ENCODE results near the gene FGF7.
"Not testable (repeated sequence)": the region's sequence is repeated elsewhere in the genome, so short reads cannot be mapped to it uniquely, and the experiment has no call there.

Gene FGF7, protein sequence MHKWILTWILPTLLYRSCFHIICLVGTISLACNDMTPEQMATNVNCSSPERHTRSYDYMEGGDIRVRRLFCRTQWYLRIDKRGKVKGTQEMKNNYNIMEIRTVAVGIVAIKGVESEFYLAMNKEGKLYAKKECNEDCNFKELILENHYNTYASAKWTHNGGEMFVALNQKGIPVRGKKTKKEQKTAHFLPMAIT

GRCh38 chr15:49423021-49423420 is at the start of gene FGF7:
TSS of gene FGF7 (plus strand) at chr15:49423242. CDS start at chr15:49424298, 1,056 bp downstream.
- no peak for DNase-seq

- DNase-seq, result no peak
Observed at GRCh38 chr15:49379996-49380395, 43.0 kb upstream of the FGF7 start.

GRCh38 chr15:49380912-49381311 is 42.1 kb upstream of the FGF7 start:
- no peak for DNase-seq

- no peak for DNase-seq
Observed at GRCh38 chr15:49382394-49382793, 40.6 kb upstream of the FGF7 start.

- no peak for DNase-seq
Observed at GRCh38 chr15:49383266-49383665, 39.8 kb upstream of the FGF7 start.

GRCh38 chr15:49387471-49387870 is 35.6 kb upstream of the FGF7 start:
- no peak for DNase-seq

DNA sequence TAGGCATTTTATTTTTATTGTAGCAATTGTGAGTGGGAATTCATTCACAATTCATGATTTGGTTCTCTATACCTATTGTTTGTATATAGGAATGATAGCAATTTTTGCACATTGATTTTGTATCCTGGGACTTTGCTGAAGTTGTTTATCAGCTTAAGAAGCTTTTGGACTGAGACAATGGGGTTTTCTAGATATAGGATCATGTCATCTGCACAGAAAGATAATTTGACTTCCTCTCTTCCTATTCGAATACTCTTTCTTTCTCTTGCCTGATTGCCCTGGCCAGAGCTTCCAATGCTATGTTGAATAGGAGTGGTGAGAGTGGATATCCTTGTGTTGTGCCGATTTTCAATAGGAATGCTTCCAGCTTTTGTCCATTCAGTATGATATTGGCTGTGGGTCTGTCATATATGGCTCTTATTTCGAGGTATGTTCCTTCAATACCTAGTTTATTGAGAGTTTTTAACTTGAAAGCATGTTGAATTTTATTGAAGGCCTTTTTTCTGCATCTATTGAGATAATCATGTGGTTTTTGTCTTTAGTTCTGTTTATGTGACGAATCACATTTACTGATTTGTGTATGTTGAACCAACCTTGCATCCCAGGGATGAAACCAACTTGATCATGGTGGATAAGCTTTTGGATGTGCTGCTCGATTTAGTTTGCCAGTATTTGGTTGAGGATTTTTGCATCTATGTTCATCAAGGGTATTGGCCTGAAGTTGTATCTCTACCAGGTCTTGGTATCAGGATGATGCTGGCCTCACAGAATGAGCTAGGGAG is 20.3 kb upstream of the FGF7 start:
- not testable (repeated sequence) for DNase-seq

DNA sequence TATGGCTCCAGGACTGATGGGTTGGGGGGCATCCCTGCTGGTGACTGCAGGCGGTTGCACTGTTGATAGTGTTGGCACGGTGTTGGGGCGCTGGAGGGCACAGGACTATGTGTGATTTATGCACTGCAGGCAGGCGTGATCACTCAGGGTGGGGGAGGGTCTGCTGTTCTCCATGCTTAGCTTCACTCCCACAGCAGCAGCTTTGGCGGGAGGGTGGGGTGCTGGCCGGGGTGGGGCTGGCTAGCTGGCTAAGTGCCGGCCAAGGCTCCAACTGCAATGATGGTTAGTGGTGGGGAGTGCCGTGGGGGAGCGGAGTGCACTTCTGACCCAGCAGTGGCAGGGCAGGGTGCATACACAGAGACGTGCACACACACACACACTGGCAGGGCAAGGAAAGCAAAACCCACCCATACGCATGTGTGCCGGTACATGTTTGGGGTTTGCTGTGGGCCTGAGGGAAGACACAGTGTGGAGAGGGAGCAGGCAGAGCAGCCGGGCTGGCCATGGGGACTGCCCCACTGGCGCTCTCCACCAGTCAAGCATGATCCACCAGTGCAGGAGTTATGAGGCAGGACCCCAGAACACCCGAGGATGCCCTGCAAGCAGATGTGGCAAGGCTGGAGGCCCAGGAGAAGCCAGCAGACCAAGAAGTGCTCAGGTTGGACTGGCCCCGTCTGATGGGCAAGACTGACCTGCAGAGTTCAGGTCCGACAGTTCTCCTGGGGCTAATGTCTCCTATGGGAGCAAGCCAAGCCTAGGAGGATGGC is 16.5 kb upstream of the FGF7 start:
- DNase-seq, result no peak

DNA sequence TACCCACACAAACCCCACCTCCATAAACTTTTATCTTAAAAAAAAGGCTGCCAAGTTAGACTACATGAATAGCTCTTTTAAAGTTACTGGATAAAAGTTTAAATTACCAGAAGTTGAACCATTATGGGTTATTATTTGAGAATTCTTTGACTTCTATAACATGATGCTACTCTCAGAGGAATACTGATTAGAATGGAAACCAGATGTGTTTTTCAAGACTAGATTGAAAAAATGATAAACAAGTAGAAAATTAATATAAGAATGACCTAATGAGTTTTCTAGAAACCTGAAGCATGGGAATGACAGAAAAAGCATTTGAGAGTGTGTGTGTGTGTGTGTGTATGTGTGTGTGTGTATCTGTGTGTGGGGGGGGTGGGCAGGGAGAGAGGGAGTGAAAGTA is 12.4 kb upstream of the FGF7 start:
- no peak for DNase-seq

DNA sequence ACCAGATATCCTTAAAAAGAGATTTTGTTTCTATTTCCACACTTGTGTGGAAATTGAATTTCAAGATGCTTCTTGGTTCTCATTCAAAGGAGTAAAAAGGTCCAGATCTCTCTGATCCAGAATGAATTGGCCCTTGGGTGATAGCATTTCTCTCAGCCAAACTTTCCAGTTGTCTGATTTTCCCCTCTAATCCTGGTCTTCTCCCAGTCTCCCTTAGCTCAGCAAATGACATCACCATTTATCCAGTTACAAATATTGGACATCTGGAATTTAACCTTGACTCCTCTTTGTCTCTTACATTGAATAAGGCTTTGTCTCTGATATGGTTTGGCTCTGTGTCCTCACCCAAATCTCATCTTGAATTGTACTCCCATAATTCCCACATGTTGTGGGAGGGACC is 10.2 kb upstream of the FGF7 start:
- DNase-seq, result no peak

GRCh38 chr15:49415149-49415548 is 7.9 kb upstream of the FGF7 start:
- no peak for DNase-seq

DNA sequence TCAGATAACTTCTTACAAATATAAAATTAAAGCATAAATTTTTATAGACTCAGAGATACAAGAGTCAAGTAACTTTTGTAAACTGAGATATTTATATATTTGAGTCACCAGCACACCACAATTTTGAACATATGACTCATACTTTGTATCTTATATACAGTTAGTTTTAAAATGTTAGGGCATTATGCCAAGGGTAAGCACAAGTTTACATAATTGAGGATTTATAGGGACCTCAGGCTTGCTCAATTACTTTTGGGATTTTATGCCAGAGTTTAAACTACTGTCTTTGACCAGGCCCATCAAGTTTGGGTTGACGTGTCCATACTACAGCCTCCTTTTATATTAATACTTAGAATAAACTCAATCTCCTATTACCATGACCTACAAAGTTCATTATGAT is 7.4 kb upstream of the FGF7 start:
- DNase-seq, result no peak

GRCh38 chr15:49418811-49419210 is 4.2 kb upstream of the FGF7 start:
- no peak for DNase-seq

DNA sequence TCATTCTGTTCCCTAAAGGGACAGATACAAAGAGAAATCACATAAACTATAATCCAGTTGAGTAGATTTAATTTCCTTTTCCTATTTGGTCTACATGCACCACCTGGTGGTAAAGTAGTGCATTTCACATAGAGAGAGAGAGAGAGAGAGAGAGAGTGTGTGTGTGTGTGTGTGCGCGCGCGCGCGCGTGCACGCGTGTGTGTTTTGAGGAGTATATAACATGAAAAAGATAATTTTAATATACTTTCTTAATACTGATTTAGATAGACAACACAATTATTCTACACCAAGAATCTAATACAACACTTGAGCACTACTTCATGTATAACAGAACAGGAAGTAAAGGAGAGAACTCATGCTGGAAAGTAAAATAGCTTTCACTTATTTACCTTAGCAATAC is 1.1 kb upstream of the FGF7 start:
- DNase-seq, result peak; percentile 4 to 59 (median 17)

GRCh38 chr15:49423901-49424550 is 984 bp downstream of the FGF7 start:
- no peak for DNase-seq

GRCh38 chr15:49424954-49425353 is 1.9 kb downstream of the FGF7 start:
- no peak for DNase-seq

GRCh38 chr15:49427372-49427771 is 4.3 kb downstream of the FGF7 start:
- DNase-seq, result no peak

- DNase-seq, result no peak
Observed at GRCh38 chr15:49428409-49429095, 5.5 kb downstream of the FGF7 start.

- no peak for DNase-seq
Observed at GRCh38 chr15:49430046-49430445, 7.0 kb downstream of the FGF7 start.

- DNase-seq, result no peak
Observed at GRCh38 chr15:49435174-49435573, 12.1 kb downstream of the FGF7 start.

DNA sequence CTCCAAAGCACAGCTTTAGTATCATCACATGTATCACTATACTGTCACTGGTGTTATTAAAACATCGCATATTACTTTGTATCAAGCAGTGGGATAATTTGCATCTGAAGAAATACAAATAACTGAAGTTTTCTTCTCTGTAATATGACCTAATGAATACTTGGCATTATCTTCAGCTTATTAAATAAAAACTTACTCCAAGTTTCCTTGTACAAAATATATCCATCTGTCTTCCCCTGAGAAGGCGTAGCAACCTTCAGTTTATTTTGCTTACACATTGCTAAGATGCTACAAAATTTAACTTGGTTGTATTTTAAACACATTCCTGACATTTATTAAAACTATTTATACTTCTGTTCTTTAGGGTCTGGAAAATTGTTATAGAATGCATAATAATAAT is 13.7 kb downstream of the FGF7 start:
- no peak for DNase-seq

GRCh38 chr15:49438962-49439631 is 16.1 kb downstream of the FGF7 start:
- no peak for DNase-seq

All from stimulated activated naive CD4-positive, alpha-beta T cell (primary cell).